Osteocyte (in vitro differentiated cells): Measurements from ENCODE around the gene C2orf76. TPM values are rescaled to one million over a fixed set of nuclear protein-coding genes. Genes with fewer than 3 reads are reported as not detected.
A peak's percentile ranks its signal among the peaks of the same experiment; 100 is the strongest.

ENCODE experiments used
- DNase-seq: peaks from one replicate; pipeline ENCODE4 v3.0.0; 2021; ENCODE audit warnings: mixed read lengths; ENCODE audit not compliant: unreplicated experiment; ENCODE audit errors: extremely low spot score
- H3K27ac Mint-ChIP-seq: one replicate; pipeline ENCODE4 v1.8.0; 2021; ENCODE audit warnings: mild to moderate bottlenecking, mixed read lengths; ENCODE audit not compliant: unreplicated experiment
- H3K27me3 Mint-ChIP-seq: one replicate; pipeline ENCODE4 v1.8.0; 2021; ENCODE audit warnings: mixed read lengths; ENCODE audit not compliant: unreplicated experiment
- H3K36me3 Mint-ChIP-seq: one replicate; pipeline ENCODE4 v1.8.0; 2021; ENCODE audit warnings: mixed read lengths; ENCODE audit not compliant: unreplicated experiment
- H3K4me1 Mint-ChIP-seq: one replicate; pipeline ENCODE4 v1.8.0; 2021; ENCODE audit warnings: mixed read lengths; ENCODE audit not compliant: unreplicated experiment
- H3K4me3 Mint-ChIP-seq: one replicate; pipeline ENCODE4 v1.8.0; 2021; ENCODE audit warnings: mild to moderate bottlenecking, moderate library complexity, mixed read lengths; ENCODE audit not compliant: unreplicated experiment
- H3K9me3 Mint-ChIP-seq: one replicate; pipeline ENCODE4 v1.8.0; 2021; ENCODE audit warnings: mixed read lengths; ENCODE audit not compliant: unreplicated experiment
- total RNA-seq: library from RNA; stranded (reverse); gene quantifications from 2 replicates; pipeline ENCODE4 v1.2.1, GENCODE V29; 2021
- TF ChIP-seq, protein P1 (sequence below): fragments of 200-600 bp; sonication (generic); IDR thresholded peaks from 2 replicates; pipeline ENCODE4 v1.5.0; 2021; ENCODE audit warnings: antibody characterized with exemption, mild to moderate bottlenecking, moderate library complexity

The C2orf76 gene
- total RNA-seq, 1 donor from 2014 or later: 11.1 TPM

DNA sequence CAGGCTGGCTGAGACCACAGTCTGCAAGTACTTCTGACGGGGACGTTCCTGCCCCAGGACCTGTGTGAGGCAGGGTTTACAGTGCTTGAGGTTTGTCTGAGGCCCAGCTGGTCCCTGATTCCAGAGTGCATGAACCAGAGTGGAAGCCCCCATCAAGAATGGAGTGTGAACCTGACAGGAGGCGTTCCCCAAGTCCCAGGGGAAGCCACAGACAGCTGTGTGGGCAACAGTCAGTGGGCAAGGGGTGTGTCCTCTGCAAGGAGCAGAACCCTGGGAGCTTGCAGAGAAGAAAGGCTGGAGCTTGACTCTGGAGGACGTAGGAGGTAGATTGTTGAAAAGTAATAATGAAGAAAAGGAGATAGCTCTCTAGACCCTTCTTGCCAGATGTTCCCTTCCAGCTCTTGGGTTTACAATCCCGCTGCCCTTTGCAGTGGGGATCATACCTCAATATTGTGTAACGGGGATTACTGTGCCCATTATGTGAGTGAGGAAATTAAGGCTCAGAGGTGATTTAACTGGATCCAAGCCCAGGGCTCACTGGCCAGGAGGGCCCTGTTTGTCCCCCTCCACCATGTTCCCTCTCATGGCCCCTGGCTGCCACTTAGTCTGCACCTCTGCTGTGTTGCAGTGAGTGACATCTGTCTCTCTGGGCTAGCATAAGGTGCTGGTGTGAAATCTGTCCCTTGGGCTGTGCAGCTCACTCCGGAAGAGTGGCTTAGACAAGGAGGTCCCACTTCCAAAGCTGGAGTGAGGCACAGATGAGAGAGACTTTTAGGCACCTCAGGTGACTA lies 6.3 kb upstream of the C2orf76 start:
- no peak for DNase-seq
- TF ChIP-seq, protein P1, sequence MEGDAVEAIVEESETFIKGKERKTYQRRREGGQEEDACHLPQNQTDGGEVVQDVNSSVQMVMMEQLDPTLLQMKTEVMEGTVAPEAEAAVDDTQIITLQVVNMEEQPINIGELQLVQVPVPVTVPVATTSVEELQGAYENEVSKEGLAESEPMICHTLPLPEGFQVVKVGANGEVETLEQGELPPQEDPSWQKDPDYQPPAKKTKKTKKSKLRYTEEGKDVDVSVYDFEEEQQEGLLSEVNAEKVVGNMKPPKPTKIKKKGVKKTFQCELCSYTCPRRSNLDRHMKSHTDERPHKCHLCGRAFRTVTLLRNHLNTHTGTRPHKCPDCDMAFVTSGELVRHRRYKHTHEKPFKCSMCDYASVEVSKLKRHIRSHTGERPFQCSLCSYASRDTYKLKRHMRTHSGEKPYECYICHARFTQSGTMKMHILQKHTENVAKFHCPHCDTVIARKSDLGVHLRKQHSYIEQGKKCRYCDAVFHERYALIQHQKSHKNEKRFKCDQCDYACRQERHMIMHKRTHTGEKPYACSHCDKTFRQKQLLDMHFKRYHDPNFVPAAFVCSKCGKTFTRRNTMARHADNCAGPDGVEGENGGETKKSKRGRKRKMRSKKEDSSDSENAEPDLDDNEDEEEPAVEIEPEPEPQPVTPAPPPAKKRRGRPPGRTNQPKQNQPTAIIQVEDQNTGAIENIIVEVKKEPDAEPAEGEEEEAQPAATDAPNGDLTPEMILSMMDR: no peak
- peaks cover 46% of the 10 kb centered on the region for H3K36me3 Mint-ChIP-seq
- peaks cover 12% of the 10 kb centered on the region for H3K9me3 Mint-ChIP-seq
- no peak overlapping the region for H3K4me3 Mint-ChIP-seq
- peaks cover 4% of the 10 kb centered on the region for H3K4me1 Mint-ChIP-seq
- no peaks in the 10 kb centered on the region for H3K27me3 Mint-ChIP-seq
- no peak overlapping the region for H3K27ac Mint-ChIP-seq

GRCh38 chr2:119371111-119371510 lies 4.5 kb upstream of the C2orf76 start:
- TF ChIP-seq, protein P1: no peak
- H3K9me3 Mint-ChIP-seq: peaks cover 12% of the 10 kb centered on the region
- DNase-seq: no peak
- H3K27me3 Mint-ChIP-seq: no peaks in the 10 kb centered on the region
- H3K4me1 Mint-ChIP-seq: peaks cover 6% of the 10 kb centered on the region
- H3K4me3 Mint-ChIP-seq: no peak overlapping the region
- peaks cover 46% of the 10 kb centered on the region for H3K36me3 Mint-ChIP-seq
- H3K27ac Mint-ChIP-seq: no peak overlapping the region

DNA sequence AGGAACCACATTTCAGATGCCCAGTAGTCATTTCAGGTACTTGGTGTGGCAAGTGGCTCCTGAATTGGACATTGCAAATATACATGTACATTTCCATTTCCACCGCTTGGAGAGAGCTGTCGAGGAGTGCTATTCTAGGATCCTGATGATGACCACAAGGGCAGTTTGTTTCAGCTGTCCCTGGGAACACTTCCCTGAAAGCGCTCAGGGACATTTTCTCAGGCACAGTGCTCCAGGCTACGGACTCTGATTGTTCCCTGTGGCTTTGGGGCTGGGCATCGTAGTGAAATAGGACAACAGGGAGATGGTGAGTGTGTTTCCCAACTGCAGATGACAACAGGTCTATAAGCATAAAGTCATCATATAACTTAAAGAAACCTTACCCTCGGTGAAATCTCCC lies 3.2 kb upstream of the C2orf76 start:
- peaks cover 11% of the 10 kb centered on the region for H3K9me3 Mint-ChIP-seq
- DNase-seq: no peak
- TF ChIP-seq, protein P1: no peak

DNA sequence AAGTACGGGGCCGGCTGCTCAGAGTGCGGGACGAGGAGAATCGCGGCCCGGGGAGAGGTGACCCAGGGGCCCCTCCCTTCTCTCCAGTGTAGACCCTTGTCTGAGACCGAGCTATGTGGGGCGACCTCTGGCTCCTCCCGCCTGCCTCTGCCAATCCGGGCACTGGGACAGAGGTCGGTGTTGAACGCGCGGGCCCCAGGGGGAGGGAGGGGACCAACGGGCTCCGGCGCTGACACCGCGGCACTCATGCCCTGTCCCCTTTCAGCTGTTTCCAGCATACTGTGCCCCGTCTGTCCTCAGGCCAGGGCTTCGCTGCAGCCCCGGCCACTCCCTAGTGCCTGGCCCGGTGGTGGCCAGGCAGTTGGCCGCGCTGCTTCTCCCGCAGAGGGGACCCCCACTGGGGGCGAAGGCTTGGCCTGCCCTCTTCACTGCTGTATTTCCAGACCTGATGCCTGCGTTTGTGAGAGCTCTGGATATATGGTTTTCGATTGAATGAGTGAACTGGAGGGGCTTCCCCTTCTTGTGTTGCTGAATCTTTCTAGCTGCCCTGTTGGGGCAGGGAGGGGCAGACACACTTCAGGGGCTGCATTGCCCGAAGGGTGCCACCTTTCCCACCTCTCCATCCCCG lies 952 bp upstream of the C2orf76 start:
- peak overlapping the region; percentile 99 for H3K4me3 Mint-ChIP-seq
- H3K36me3 Mint-ChIP-seq: peaks cover 26% of the 10 kb centered on the region
- H3K27me3 Mint-ChIP-seq: no peaks in the 10 kb centered on the region
- TF ChIP-seq, protein P1: no peak
- peaks cover 19% of the 10 kb centered on the region for H3K4me1 Mint-ChIP-seq
- DNase-seq: no peak
- no peaks in the 10 kb centered on the region for H3K9me3 Mint-ChIP-seq
- H3K27ac Mint-ChIP-seq: peak overlapping the region; percentile 94

More for the DNA sequence above, 3.2 kb upstream of the C2orf76 start:
- H3K4me3 Mint-ChIP-seq: no peak overlapping the region
- H3K4me1 Mint-ChIP-seq: peaks cover 19% of the 10 kb centered on the region
- H3K27me3 Mint-ChIP-seq: no peaks in the 10 kb centered on the region
- H3K36me3 Mint-ChIP-seq: peaks cover 44% of the 10 kb centered on the region
- no peak overlapping the region for H3K27ac Mint-ChIP-seq

DNA sequence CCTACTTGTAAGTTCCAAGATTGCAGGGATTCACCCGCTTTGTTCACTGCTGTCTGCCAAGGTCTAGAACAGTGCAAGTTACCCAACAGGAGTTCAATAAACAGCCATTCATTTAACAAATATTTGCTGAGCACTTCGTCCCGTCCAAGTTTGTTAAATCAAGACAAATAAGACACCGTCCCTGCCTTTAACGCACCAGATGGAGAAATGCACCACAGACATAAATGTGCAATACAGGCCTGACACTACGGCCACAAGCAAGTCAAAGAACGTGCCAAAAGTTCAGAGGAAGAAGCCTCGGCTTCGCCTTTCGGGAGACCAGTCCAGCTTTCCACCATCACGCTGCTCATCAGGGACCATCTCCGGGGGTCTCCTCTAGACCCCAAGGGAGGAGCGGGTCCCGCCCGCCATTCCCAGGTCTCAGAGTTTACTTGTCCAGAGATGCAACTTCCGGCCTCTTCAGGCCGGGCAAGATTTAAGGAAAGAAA lies 429 bp downstream of the C2orf76 start:
- no peaks in the 10 kb centered on the region for H3K9me3 Mint-ChIP-seq
- H3K27ac Mint-ChIP-seq: peak overlapping the region; percentile 94
- peaks cover 15% of the 10 kb centered on the region for H3K36me3 Mint-ChIP-seq
- H3K27me3 Mint-ChIP-seq: no peaks in the 10 kb centered on the region
- peak overlapping the region; percentile 99 for H3K4me3 Mint-ChIP-seq
- DNase-seq: no peak
- H3K4me1 Mint-ChIP-seq: peaks cover 19% of the 10 kb centered on the region
- TF ChIP-seq, protein P1: no peak
